HG02763 (cell line): ENCODE results near the gene PTPRC.

Experiments
- ATAC-seq: cut with Tn5 transposase; IDR thresholded peaks from one replicate; pipeline ENCODE4 v1.9.1; 2021; ENCODE audit warnings: mild to moderate bottlenecking, moderate library complexity; ENCODE audit not compliant: unreplicated experiment

The PTPRC gene

DNA sequence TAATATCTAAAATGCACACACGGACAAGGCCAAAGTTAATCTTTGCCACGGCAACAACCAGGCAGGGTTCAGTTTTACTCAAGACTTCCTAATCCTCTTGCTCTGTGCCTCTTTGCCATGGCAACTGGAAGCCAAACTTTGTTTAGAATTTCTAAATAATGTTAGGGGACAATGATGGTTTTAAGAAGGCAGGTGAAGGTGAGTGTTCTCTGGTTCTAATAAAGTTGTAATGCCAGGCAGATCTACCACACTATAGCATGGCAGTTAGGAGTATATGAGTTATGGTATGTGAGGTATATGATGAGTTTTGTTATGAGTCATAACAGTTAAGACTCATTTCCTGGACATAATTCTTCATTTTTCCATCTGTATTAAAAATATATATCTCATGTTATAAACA, 2.7 kb downstream of the PTPRC start:
- peak; percentile 43 for ATAC-seq

DNA sequence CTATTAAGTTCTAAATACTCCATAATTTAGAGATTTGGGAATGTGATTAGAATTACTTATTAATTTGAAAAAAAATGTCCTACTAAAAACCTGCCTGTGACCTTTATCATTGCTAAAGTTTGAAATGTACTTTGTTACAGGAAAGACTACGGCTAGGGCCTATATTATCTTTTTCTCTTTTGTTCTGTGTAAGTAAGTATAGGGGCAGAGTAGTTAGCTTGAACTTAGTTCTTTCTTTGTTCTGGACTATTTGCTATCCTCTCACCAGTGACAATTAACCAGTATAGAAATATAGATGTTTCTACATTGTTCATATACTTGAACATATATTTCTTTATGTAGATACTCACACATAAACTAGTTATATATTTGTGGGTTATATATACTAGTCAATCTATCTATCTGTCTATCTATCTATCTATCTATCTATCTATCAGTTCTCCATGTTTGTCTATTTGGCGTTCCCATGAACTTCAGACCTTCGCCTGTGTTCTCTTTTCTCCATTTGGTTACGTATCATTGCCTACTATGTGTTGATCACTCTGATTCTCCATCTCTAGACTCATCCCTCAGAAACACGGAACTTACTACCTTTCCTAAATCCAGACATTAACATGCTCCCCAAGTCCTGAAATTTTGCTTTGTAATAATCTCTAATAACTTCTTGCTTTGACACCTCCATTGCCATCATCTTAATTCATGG, 3.3 kb downstream of the PTPRC start:
- no peak for ATAC-seq

DNA sequence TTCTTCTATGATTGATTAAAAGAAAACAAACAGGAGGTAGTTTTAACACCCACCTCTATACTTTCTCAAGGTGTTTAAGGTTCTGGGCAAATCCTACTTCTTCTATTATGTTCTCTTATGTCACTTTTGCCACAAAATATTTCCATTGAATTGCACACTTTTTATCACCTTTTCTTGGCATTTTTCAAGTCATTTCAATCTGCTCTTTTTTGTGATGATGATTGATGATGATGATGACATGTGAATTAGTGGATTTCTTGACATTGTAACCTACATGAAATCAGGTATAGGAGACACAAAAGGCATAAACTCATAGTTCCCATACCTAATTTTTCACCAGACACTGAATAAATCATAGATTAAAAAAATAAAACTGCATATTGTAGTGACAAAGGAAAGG, 4.1 kb downstream of the PTPRC start:
- no peak for ATAC-seq

DNA sequence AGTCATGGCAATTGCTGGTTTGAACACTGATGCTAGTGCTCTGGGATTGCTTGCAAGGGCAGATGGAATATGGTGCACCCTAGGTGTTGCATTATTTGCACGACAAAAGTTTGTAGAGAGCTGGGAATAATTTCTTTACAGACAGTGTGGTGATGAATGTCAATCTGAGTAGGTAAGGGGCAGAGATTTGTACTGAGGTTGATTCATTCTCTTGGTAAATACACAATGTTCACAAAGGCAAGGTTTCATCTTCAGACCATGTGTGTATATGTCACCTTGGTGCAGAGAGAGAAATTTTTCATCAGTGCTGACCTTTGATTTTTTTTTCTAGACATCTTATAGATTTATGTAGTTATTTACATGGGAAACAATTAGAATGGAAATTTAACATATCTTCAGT, 5.0 kb downstream of the PTPRC start:
- ATAC-seq = no peak

DNA sequence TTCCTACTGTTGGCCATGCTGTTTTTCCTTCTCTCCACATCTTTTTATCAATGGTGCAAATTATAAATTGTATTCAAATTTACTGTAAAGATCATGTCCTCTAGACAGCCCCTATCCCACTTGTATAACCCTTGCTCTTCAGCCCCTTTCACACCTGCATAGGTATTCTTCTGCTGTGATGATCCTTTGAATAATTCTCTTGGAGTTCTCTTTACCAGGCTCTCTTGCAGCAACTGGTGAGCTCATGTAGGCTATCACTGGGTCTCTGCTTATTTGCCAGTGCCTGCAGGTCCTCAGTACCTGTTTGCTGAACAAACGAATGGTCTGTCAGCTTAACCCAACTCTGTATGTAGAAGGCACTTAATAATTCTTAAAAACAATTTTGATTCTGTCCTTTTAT, 8.2 kb downstream of the PTPRC start:
- no peak for ATAC-seq

DNA sequence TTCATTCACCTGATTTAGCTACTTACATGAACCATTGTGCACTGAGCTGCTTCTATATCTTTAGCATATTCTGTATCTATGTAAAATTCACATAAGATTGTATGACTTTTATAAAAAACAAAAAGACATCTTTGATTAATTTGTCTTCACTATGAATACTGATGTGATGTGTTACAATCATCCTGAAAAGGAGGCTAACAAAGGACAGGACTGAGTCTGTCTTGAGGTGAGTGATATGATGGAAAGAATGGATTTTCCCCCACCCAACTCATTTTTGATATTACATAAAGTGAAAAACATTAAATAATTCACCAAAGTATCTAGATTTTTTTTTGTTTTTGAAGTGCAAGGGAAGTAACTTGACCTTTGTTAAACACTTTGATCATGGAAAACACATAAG, 9.8 kb downstream of the PTPRC start:
- no peak for ATAC-seq

DNA sequence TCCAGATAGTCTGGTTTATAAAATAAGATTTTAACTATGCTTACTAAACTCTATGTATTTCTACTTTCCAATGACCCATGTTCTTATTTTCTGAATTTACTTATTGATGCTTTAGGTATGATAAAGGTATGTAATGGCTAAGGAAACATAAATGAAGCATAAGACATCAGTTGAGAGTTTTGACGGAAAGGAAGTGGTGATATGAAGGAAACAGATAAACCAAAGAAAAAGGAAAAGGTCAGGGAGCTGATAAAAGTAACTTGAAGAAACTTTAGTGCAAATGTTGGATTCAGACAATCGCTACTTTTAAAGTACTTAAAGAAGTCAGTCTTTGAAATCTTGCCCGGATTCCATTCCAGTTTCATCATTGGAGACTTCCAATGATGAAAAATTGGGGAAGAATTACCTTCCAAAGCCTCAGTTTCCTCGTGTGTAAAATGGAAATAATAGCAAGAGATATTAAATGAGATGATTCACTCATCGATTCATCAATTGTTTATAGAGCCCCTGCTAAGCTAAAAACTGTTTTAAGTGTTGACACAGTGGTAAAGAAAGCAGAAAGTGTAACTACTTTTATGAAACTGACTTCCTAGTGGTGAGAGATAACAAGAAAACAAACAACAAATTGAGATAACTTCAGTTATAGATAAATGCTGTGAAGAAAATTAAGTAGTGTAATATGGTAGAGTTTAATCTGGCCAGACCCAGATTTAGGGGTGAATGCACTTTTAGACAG, 10.6 kb downstream of the PTPRC start:
- ATAC-seq = peak; percentile 10

DNA sequence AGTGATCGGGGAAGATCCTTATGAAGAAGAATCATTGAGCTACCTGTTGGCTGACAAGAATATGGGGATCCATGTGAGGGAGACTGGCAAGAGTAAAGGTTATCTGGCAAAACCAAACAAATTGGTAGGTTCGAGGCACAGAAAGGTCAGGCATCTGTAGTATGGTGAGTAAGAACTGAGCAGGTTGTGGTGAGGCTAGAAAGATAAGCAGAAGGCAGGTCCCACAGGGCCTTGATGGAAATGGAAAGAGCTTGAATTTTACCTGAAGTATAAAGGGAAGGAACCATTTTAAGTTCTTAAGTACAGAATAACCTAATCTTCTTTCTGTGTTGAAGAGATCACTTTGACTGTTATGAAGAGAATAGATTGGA, 11.1 kb downstream of the PTPRC start:
- peak; percentile 47 for ATAC-seq

DNA sequence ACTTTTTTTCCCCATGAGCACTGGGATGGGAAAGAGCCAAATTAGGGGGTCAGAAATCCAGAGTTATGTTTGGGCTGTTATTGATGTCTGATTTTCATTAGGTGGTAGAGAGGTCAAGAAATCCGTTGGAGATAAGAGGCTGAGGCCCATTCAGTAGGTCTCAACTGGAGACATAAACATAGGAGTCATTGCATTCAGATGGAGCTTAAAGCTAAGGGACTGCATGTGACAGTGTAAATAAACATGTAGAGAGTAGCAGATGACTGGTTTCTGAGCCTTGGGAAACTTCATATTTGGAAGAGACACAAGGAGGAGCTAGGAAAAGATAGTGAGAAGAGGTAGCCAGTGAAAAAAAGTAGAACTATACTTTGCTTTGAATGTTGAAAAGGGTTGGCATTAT, 11.7 kb downstream of the PTPRC start:
- ATAC-seq = no peak

DNA sequence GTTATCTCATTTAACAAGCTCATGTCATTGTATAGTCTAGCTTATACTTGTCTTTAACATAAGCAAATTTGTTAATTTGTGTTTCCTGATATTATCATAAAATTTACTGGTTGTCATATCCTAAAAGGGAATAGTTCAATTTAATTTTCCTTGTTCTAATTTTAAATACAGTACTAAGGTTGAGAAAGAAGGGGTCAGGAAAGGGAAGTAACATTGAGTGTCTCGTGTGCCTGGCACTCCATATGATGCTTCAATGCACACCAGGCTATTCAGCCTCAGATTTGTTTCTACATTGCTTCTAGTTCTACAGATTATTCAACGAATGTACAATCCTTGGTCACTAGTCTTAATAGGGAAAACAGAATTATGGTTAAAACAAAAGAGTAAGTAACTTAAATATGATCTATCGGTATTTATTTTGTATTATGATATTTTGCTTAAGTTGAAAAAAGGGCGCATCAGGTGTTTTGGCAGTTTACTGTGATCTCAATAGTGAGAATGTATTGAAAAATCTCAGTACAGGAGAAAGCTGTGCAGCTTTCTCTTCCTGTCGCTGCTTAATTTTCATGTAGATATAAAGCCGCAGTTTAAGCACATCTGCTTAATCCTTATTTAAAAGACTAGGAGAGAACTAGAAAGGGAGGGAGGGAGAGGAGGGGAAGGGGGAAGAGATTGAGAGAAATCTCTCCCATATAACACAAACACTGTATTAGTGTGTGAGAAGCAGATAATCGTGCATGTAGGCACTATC, 13.0 kb downstream of the PTPRC start:
- ATAC-seq = no peak

DNA sequence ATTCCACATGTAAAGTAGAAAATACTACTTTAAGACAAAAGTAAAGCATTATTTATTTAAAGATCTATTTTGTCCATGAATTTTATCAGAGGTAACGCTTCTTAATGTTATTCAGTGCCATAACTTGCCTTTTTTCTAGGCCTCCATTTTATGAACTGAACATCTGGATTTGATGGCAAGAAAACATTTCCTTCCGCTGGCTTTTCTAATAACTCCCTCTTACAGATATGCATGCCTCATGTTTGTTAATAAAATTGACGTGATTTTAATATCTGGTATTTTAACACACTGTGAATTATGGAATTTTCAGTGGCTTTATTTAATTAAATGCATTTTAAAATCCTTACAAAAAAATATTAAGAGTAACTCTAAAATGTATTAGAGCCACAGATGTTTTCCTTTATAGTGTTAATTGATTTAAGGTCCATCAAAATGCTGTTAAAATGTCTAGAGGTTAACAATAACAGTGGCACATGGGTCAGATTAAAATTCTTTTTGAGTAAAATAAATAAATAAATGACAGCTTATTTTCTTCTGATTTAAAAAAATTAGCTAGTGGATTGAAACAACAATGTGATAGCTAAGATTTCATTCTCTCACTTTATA, 15.1 kb downstream of the PTPRC start:
- ATAC-seq = no peak

DNA sequence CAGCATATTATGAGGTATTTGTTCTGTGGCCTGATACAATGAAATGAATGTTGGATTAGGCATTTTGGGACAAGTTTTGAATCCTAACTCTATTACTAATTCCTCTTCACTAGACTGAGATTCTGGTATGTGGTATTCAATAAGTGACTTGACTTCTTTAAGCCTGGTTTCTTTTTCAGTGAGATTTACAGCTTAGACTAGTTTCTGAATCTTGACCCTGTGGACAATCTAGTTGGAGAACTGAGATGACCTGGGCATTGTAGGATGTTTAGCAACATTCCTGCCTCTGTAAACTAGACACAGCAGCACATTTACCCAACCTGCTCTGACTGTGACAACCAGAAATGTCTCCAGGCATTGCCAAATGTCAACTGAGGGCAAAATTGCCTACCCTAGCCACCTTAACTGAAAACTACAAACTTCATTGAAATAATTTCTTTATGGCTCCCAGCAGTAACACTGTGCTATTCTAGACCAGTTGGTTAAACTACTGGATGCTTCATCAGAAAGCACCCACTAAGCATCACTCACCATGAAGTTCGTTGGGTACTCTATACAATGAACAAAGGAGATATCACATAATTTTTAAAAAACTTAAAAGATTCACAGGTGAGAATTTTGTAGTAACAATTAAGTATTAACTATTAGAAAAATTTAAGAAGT, 16.8 kb downstream of the PTPRC start:
- peak; percentile 27 for ATAC-seq

DNA sequence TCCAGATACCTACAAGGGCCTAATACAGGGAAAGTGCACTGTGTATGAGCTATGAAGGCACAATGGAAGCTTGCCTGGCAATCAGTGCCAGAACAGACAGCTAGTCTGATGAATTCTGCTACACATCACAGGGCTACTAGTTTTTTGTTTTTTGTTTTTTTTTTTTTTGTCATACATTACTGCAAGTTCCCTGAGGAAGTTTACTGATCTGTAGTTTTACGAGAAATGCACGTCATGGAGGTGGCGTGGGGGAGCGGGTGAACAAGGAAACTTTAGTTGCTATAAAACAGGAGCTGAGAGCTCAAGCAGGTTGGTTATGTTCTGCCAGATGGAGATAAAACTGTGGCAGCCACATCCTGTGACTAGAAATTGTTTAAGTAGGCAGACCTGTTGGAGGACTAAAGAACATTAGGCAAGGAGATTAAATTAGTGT, 17.7 kb downstream of the PTPRC start:
- no peak for ATAC-seq

DNA sequence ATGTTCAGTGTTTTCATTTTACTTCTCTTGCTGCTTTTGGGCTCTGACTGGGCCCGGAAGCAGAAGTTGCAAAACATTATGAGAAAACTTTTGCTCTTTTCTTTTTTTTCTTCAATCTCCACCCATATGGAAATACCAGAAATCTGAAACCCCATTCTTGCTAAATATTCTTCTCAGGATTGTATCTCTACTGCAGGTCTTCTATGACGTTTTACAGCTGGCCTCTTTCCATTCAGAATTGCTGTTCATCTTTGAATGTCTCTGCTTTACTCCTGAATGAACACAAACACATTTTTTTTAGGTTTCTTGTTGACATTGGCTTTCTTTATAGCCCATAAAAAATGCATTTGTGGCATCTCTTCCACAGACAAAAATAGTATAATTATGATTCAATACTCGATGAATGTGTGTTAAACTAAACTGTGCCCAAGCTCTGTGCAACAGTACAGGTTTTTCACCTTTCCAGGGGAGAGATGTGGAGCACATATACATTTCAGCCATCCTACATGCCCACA, 18.8 kb downstream of the PTPRC start:
- peak; percentile 42 for ATAC-seq

DNA sequence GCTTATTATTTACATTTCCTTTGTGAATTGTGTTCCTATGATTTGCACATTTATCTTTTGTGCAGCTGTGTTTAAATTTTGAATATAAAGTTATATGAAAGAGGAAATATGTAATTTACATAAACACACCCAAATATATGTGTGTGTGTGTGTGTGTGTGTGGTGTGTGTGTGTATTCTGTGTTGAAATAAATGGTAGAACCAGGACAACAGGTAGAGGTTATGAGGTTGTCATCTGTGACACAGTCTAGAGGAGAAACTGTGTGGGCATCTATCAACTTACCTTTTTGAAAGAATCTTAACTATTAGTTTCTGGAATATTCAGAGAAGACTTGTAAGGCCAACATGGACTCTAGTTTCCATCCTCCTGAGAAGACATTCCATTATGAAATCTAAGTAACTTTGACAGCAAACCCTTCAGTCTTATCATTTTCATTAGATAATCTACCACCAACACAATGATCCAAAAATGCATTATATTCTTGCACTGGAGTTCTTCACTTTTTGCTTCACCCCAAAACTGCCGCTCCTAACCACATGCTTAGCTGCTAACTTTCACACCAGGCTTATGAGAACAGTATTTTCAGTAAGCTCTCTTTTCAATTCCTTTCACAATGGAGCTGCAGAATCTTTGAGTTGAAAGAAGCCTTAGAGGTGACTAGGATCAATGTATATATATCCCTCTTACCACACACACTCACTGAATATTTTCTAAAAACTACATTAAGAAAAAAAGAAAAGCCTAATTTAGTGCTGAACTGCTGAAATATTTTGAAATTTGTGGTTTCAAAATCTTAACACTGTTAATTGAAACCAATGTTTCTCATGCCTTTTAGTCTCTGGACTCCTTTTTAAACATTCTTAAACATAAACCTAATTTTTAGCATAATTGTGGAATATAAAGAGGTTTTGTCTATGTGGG, 21.8 kb downstream of the PTPRC start:
- ATAC-seq = peak; percentile 32

DNA sequence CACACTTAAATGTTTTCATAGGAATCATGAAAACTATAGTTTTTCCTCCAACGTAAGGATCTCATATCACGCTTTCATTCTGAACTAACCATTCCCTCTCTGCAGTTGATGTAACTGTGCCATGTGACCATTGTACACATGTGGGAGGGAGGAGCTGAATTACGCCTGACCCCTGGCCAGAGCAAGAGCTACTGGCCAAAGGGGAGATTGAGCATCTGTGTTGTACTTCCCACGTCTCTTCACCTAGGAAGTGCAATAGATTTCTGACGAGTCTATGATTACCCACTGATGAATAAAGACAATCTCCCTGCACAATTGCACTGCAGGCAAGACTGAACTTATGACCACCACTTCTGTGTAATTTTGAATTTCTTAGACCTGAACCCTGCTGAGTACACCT, 24.0 kb downstream of the PTPRC start:
- no peak for ATAC-seq

DNA sequence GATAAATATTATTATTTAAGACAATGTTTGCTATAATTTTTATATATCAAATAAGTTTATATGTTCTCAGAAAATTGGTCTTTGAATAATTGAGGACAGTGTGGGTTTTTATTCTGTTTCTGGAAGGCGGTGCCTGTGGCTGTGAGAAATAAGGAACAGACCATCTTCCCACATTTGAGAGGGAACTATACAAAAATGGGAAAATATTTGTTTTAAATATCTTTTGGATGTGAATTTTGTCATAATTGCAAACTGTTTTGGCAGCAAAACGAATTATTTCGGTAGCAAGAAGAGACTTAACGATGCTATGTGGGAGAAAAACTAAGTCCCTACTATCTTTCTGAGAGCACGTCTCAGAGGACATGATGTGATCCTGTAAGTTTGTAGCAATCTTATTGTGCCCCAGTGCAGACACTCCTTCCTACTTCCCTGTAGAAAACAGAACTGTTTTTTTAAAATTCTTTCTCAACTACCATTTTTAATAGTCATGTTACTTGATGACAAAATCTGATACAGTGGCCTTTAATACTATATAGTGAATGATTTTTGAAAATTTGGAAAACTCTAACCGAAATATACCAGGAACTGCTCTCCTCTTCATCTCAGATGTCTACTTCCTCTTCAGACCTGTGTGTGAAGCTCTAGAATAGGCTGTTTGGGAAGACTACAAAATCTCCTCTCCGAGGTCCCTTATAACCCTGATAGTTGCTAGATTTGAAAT, 25.4 kb downstream of the PTPRC start:
- ATAC-seq = no peak

DNA sequence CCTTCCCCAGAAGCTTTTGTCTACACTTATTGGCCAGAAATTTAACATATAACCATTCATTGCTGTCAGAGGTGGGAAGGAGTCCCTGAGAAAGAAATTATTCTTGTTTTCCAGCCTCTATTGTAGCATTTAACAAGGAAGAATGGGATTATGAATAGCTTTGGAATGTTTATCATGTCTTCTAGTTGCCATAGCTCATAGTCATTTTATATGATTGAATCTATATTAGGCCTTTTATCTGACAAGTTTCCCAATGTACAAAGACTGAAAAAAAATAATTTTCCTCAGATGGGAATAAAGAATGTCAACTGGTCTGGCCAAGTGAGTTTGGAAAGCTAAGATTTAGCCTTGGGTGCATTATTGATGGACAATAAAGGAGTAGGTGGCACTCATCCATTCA, 28.3 kb downstream of the PTPRC start:
- no peak for ATAC-seq

DNA sequence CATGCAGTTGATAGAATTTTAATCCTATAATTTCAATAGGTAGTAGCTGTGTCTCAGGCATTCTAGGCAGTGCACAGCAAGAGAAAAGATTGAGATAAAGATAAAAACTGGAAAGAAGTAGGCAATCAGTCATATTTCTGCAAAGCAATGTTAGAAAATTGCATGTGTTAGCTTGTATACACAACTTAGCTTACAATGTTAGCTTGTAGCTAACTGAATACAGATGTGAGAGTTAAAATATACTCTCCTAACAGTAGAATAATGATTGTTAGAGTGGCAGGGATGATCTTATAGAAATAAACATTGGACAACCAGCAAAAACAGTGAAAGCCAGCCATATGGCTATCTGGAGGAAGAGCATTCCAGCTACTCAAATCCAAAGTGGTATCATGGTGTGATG, 29.0 kb downstream of the PTPRC start:
- no peak for ATAC-seq
